ENCODE measurements around the gene CNNM1.

The CNNM1 gene

GRCh38 chr10:99374526-99374925, 45.4 kb downstream of the CNNM1 start:
- no peak overlapping the region for H3K27ac ChIP-seq
- H3K27me3 ChIP-seq (ENCODE audit: insufficient read depth, low read depth), result peaks cover 52% of the 10 kb centered on the region
- no peak overlapping the region for H3K4me2 ChIP-seq
- H3K4me1 ChIP-seq (ENCODE audit: low read depth, poor library complexity, severe bottlenecking), result peaks cover 18% of the 10 kb centered on the region
- no peak overlapping the region for H3K9ac ChIP-seq
- H3K4me3 ChIP-seq (IDR thresholded peaks at IDR 0.05; ENCODE audit: insufficient read depth, low read depth, low read length), result no peak overlapping the region
- H2AFZ ChIP-seq (ENCODE audit: low read depth), result no peak overlapping the region
- no peaks in the 10 kb centered on the region for H3K79me2 ChIP-seq (ENCODE audit: insufficient read depth, low read depth)
- no peaks in the 10 kb centered on the region for H3K36me3 ChIP-seq (ENCODE audit: insufficient read depth)
- TF ChIP-seq CTCF (conservative IDR thresholded peaks at IDR 0.05; ENCODE audit: low read depth, low read length), result no peak
- no peaks in the 10 kb centered on the region for H4K20me1 ChIP-seq (ENCODE audit: insufficient read depth)

- Histone ChIP-seq H3K4me3 (IDR thresholded peaks at IDR 0.05; ENCODE audit: insufficient read depth, low read depth, low read length) (no peak overlapping the region), H3K27ac (no peak overlapping the region), H3K27me3 (ENCODE audit: insufficient read depth, low read depth) (peaks cover 48% of the 10 kb centered on the region)
Measured at GRCh38 chr10:99374972-99375371, 45.8 kb downstream of the CNNM1 start.

GRCh38 chr10:99375426-99375825, 46.3 kb downstream of the CNNM1 start:
- no peak for TF ChIP-seq CTCF (conservative IDR thresholded peaks at IDR 0.05; ENCODE audit: low read depth, low read length)
- H3K27ac ChIP-seq, result no peak overlapping the region
- peaks cover 12% of the 10 kb centered on the region for H3K4me1 ChIP-seq (ENCODE audit: low read depth, poor library complexity, severe bottlenecking)
- no peaks in the 10 kb centered on the region for H3K79me2 ChIP-seq (ENCODE audit: insufficient read depth, low read depth)
- H2AFZ ChIP-seq (ENCODE audit: low read depth), result no peak overlapping the region
- H3K9ac ChIP-seq, result no peak overlapping the region
- no peaks in the 10 kb centered on the region for H3K36me3 ChIP-seq (ENCODE audit: insufficient read depth)
- peaks cover 46% of the 10 kb centered on the region for H3K27me3 ChIP-seq (ENCODE audit: insufficient read depth, low read depth)
- H4K20me1 ChIP-seq (ENCODE audit: insufficient read depth), result no peaks in the 10 kb centered on the region
- H3K4me2 ChIP-seq, result no peak overlapping the region
- H3K4me3 ChIP-seq (IDR thresholded peaks at IDR 0.05; ENCODE audit: insufficient read depth, low read depth, low read length), result no peak overlapping the region

More at GRCh38 chr10:99374972-99375371, 45.8 kb downstream of the CNNM1 start:
- Histone ChIP-seq H2AFZ (ENCODE audit: low read depth) (no peak overlapping the region), H3K9ac (no peak overlapping the region), H3K36me3 (ENCODE audit: insufficient read depth) (no peaks in the 10 kb centered on the region), H4K20me1 (ENCODE audit: insufficient read depth) (no peaks in the 10 kb centered on the region), H3K79me2 (ENCODE audit: insufficient read depth, low read depth) (no peaks in the 10 kb centered on the region), H3K4me2 (no peak overlapping the region), H3K4me1 (ENCODE audit: low read depth, poor library complexity, severe bottlenecking) (peaks cover 16% of the 10 kb centered on the region)
- TF ChIP-seq CTCF (conservative IDR thresholded peaks at IDR 0.05; ENCODE audit: low read depth, low read length), result no peak

- Histone ChIP-seq H3K27me3 (ENCODE audit: insufficient read depth, low read depth) (0 out of 2 replicates have a peak, but pooled peaks cover 2% of the 10 kb centered on the region), H3K4me2 (no peak overlapping the region), H3K36me3 (ENCODE audit: insufficient read depth) (no peaks in the 10 kb centered on the region), H3K4me3 (IDR thresholded peaks at IDR 0.05; ENCODE audit: insufficient read depth, low read depth, low read length) (no peak overlapping the region), H3K79me2 (ENCODE audit: insufficient read depth, low read depth) (no peaks in the 10 kb centered on the region), H3K4me1 (ENCODE audit: low read depth, poor library complexity, severe bottlenecking) (peaks cover 11% of the 10 kb centered on the region), H3K9ac (no peak overlapping the region), H3K27ac (no peak overlapping the region), H2AFZ (ENCODE audit: low read depth) (no peak overlapping the region), H4K20me1 (ENCODE audit: insufficient read depth) (no peaks in the 10 kb centered on the region)
- TF ChIP-seq CTCF (conservative IDR thresholded peaks at IDR 0.05; ENCODE audit: low read depth, low read length), result no peak
Measured at GRCh38 chr10:99382176-99382575, 53.0 kb downstream of the CNNM1 start.
